Neural cell (in vitro differentiated cells): ENCODE data around the gene ELANE.

Experiments
- EP300 ChIP-seq: fragments of 450-650 bp; conservative IDR thresholded peaks from 2 replicates; pipeline ENCODE4 v1.6.1; 2014; ENCODE audit warnings: antibody characterized with exemption, mild to moderate bottlenecking, moderate library complexity; ENCODE audit not compliant: poor library complexity, severe bottlenecking
- EZH2 ChIP-seq: fragments of 200-600, 300-800 bp; shearing (Covaris generic), sonication (generic); IDR thresholded peaks from 2 replicates; pipeline ENCODE4 v1.6.1; 2014; ENCODE audit warnings: antibody characterized with exemption, low read length, borderline replicate concordance, mild to moderate bottlenecking; ENCODE audit not compliant: insufficient read depth, poor library complexity, severe bottlenecking
- MXI1 ChIP-seq: fragments of 450-650 bp; conservative IDR thresholded peaks from 2 replicates; pipeline ENCODE4 v1.6.1; 2014; ENCODE audit warnings: antibody characterized with exemption, mild to moderate bottlenecking; ENCODE audit not compliant: poor library complexity, severe bottlenecking
- POLR2AphosphoS5 ChIP-seq: IDR thresholded peaks from 2 replicates; pipeline ENCODE4 v1.6.1; 2012
- RAD21 ChIP-seq: fragments of 450-650 bp; conservative IDR thresholded peaks from 2 replicates; pipeline ENCODE4 v1.6.1; 2014; ENCODE audit warnings: antibody characterized with exemption, mild to moderate bottlenecking, moderate library complexity
- SMC3 ChIP-seq: fragments of 450-650 bp; conservative IDR thresholded peaks from 2 replicates; pipeline ENCODE4 v1.6.1; 2014; ENCODE audit warnings: antibody characterized with exemption, mild to moderate bottlenecking, moderate library complexity; ENCODE audit not compliant: poor library complexity
- TAF1 ChIP-seq: IDR thresholded peaks from 2 replicates; pipeline ENCODE4 v1.6.1; 2012; ENCODE audit warnings: low read depth
- TF ChIP-seq, protein P1 (sequence below): fragments of 450-650 bp; IDR thresholded peaks from 2 replicates; pipeline ENCODE4 v1.5.1; 2014; ENCODE audit warnings: antibody characterized with exemption, mild to moderate bottlenecking, moderate library complexity; ENCODE audit not compliant: poor library complexity, severe bottlenecking
- TF ChIP-seq, protein P2 (sequence below): IDR thresholded peaks from 2 replicates; pipeline ENCODE4 v1.6.1; 2012; ENCODE audit warnings: borderline replicate concordance

GRCh38 chr19:870314-870713 is 18.2 kb downstream of the ELANE start:
- TF ChIP-seq, protein P1, sequence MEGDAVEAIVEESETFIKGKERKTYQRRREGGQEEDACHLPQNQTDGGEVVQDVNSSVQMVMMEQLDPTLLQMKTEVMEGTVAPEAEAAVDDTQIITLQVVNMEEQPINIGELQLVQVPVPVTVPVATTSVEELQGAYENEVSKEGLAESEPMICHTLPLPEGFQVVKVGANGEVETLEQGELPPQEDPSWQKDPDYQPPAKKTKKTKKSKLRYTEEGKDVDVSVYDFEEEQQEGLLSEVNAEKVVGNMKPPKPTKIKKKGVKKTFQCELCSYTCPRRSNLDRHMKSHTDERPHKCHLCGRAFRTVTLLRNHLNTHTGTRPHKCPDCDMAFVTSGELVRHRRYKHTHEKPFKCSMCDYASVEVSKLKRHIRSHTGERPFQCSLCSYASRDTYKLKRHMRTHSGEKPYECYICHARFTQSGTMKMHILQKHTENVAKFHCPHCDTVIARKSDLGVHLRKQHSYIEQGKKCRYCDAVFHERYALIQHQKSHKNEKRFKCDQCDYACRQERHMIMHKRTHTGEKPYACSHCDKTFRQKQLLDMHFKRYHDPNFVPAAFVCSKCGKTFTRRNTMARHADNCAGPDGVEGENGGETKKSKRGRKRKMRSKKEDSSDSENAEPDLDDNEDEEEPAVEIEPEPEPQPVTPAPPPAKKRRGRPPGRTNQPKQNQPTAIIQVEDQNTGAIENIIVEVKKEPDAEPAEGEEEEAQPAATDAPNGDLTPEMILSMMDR, result no peak
- no peak for TF ChIP-seq POLR2AphosphoS5
- TF ChIP-seq SMC3, result no peak
- TF ChIP-seq EP300, result no peak
- no peak for TF ChIP-seq EZH2
- TF ChIP-seq, protein P2, sequence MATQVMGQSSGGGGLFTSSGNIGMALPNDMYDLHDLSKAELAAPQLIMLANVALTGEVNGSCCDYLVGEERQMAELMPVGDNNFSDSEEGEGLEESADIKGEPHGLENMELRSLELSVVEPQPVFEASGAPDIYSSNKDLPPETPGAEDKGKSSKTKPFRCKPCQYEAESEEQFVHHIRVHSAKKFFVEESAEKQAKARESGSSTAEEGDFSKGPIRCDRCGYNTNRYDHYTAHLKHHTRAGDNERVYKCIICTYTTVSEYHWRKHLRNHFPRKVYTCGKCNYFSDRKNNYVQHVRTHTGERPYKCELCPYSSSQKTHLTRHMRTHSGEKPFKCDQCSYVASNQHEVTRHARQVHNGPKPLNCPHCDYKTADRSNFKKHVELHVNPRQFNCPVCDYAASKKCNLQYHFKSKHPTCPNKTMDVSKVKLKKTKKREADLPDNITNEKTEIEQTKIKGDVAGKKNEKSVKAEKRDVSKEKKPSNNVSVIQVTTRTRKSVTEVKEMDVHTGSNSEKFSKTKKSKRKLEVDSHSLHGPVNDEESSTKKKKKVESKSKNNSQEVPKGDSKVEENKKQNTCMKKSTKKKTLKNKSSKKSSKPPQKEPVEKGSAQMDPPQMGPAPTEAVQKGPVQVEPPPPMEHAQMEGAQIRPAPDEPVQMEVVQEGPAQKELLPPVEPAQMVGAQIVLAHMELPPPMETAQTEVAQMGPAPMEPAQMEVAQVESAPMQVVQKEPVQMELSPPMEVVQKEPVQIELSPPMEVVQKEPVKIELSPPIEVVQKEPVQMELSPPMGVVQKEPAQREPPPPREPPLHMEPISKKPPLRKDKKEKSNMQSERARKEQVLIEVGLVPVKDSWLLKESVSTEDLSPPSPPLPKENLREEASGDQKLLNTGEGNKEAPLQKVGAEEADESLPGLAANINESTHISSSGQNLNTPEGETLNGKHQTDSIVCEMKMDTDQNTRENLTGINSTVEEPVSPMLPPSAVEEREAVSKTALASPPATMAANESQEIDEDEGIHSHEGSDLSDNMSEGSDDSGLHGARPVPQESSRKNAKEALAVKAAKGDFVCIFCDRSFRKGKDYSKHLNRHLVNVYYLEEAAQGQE, result no peak
- TF ChIP-seq RAD21, result no peak
- no peak for TF ChIP-seq TAF1
- TF ChIP-seq MXI1, result no peak
